Eye (tissue), 1 donor: ENCODE measurements around the gene CANT1.

Source experiments
- DNase-seq: peaks from one replicate; pipeline ENCODE4 v3.0.0-alpha.2; 2015

Gene CANT1

GRCh38 chr17:78993981-78994671 is 15.4 kb downstream of the CANT1 start:
- DNase-seq: no peak

- peak; percentile 78 for DNase-seq
Measured at GRCh38 chr17:78993241-78993956, 16.2 kb downstream of the CANT1 start.

- no peak for DNase-seq
Measured at GRCh38 chr17:78992542-78993212, 16.9 kb downstream of the CANT1 start.

GRCh38 chr17:78991906-78992532 is 17.5 kb downstream of the CANT1 start:
- no peak for DNase-seq

GRCh38 chr17:78991017-78991738 is 18.4 kb downstream of the CANT1 start:
- no peak for DNase-seq

- no peak for DNase-seq
Measured at GRCh38 chr17:78990349-78991016, 19.1 kb downstream of the CANT1 start.

- no peak for DNase-seq
Measured at GRCh38 chr17:78988152-78988551, 21.4 kb downstream of the CANT1 start.

GRCh38 chr17:78986649-78987328 is 22.8 kb downstream of the CANT1 start:
- DNase-seq: no peak

GRCh38 chr17:78986048-78986648 is 23.4 kb downstream of the CANT1 start:
- DNase-seq: no peak

- DNase-seq: no peak
Measured at GRCh38 chr17:78985395-78985794, 24.2 kb downstream of the CANT1 start.

- DNase-seq: no peak
Measured at GRCh38 chr17:78981010-78981888, 28.3 kb downstream of the CANT1 start.

GRCh38 chr17:78980624-78980972 is 29.0 kb downstream of the CANT1 start:
- DNase-seq: no peak

- DNase-seq: peak; percentile 92
Measured at GRCh38 chr17:78979780-78980623, 29.6 kb downstream of the CANT1 start, which contains the start of gene LGALS3BP. TSS of gene LGALS3BP (minus strand) at chr17:78979923. CDS start at chr17:78977191, 2,732 bp downstream.

- DNase-seq: no peak
Measured at GRCh38 chr17:78977997-78978973, 31.3 kb downstream of the CANT1 start.

GRCh38 chr17:78977681-78977943 is 32.0 kb downstream of the CANT1 start:
- DNase-seq: no peak

- no peak for DNase-seq
Measured at GRCh38 chr17:78976907-78977680, 32.5 kb downstream of the CANT1 start.
